WERI-Rb-1 (cell line): ENCODE data around the gene PKP1.
"Not testable (repeated sequence)": the region's sequence is repeated elsewhere in the genome, so short reads cannot be mapped to it uniquely, and the experiment has no call there.

Source experiments
- DNase-seq: peaks from one replicate; pipeline ENCODE4 v3.0.0-alpha.2; 2020
- H3K27ac ChIP-seq: fragments of 250-450 bp; sonication (Bioruptor Pico); 2 replicates; pipeline ENCODE4 v1.5.1; 2020; ENCODE audit warnings: mild to moderate bottlenecking, moderate library complexity
- H3K27me3 ChIP-seq: fragments of 250-450 bp; sonication (Bioruptor Pico); 2 replicates; pipeline ENCODE4 v1.5.1; 2021; ENCODE audit warnings: mild to moderate bottlenecking, low read depth, moderate library complexity; ENCODE audit not compliant: insufficient read depth, severe bottlenecking
- H3K36me3 ChIP-seq: fragments of 250-450 bp; sonication (Bioruptor Pico); 2 replicates; pipeline ENCODE4 v1.5.1; 2020; ENCODE audit warnings: mild to moderate bottlenecking, moderate library complexity
- H3K4me3 ChIP-seq: 2 replicates; pipeline ENCODE4 v1.5.1; 2011; ENCODE audit warnings: low read depth, mild to moderate bottlenecking, control low read depth, low read length
- H3K9me3 ChIP-seq: fragments of 250-450 bp; sonication (Bioruptor Pico); 2 replicates; pipeline ENCODE4 v1.5.1; 2021; ENCODE audit warnings: mild to moderate bottlenecking, moderate library complexity; ENCODE audit not compliant: severe bottlenecking
- CTCF ChIP-seq: IDR thresholded peaks from 2 replicates; pipeline ENCODE4 v1.5.1; 2011; ENCODE audit warnings: low read depth, mild to moderate bottlenecking, control low read depth, inconsistent platforms, low read length

PKP1 gene

GRCh38 chr1:201282931-201283829, at the start of gene PKP1:
PKP1 (plus strand) TSS chr1:201283506; CDS start chr1:201283703, 197 bp downstream.
- no peak for TF ChIP-seq CTCF
- Histone ChIP-seq H3K9me3 (peaks cover 4% of the 10 kb centered on the region), H3K27ac (no peak within 1 kb of the TSS), H3K36me3 (no peaks in the 10 kb centered on the region), H3K27me3 (no peaks in the 10 kb centered on the region), H3K4me3 (no peak within 1 kb of the TSS)
- DNase-seq, result no peak

- not testable (repeated sequence) for H3K36me3 ChIP-seq, H3K9me3 ChIP-seq, H3K27ac ChIP-seq, H3K4me3 ChIP-seq, DNase-seq, H3K27me3 ChIP-seq
These were observed 43.7 kb upstream of the PKP1 start for GRCh38 chr1:201239646-201240045.

- Histone ChIP-seq H3K36me3 (no peaks in the 10 kb centered on the region), H3K9me3 (peaks cover 4% of the 10 kb centered on the region), H3K27me3 (no peaks in the 10 kb centered on the region), H3K4me3 (no peak overlapping the region), H3K27ac (no peak overlapping the region)
- TF ChIP-seq CTCF, result no peak
- DNase-seq, result no peak
These were observed 43.1 kb upstream of the PKP1 start for GRCh38 chr1:201240171-201240570.

GRCh38 chr1:201241736-201242135, 41.6 kb upstream of the PKP1 start:
- Histone ChIP-seq H3K9me3 (no peaks in the 10 kb centered on the region), H3K27me3 (no peaks in the 10 kb centered on the region), H3K36me3 (no peaks in the 10 kb centered on the region), H3K27ac (no peak overlapping the region), H3K4me3 (no peak overlapping the region)
- TF ChIP-seq CTCF, result no peak
- DNase-seq, result no peak

GRCh38 chr1:201245082-201245481, 38.2 kb upstream of the PKP1 start:
- no peaks in the 10 kb centered on the region for H3K36me3 ChIP-seq
- DNase-seq, result peak; percentile 11
- H3K9me3 ChIP-seq, result no peaks in the 10 kb centered on the region
- TF ChIP-seq CTCF, result no peak
- no peak overlapping the region for H3K4me3 ChIP-seq
- no peak overlapping the region for H3K27ac ChIP-seq
- no peaks in the 10 kb centered on the region for H3K27me3 ChIP-seq

GRCh38 chr1:201248721-201249559, 34.4 kb upstream of the PKP1 start:
- Histone ChIP-seq H3K27ac (no peak overlapping the region), H3K27me3 (no peaks in the 10 kb centered on the region), H3K36me3 (no peaks in the 10 kb centered on the region), H3K9me3 (no peaks in the 10 kb centered on the region), H3K4me3 (no peak overlapping the region)
- TF ChIP-seq CTCF, result no peak
- DNase-seq, result peak; percentile 4
